ENCODE measurements around the gene RHBDL3.
A peak's percentile ranks its signal among the peaks of the same experiment; 100 is the strongest.

RHBDL3 gene

GRCh38 chr17:32320847-32321246 is 55.2 kb downstream of the RHBDL3 start:
- H3K27ac ChIP-seq: no peak overlapping the region
- H3K9ac ChIP-seq: no peak overlapping the region
- no peak overlapping the region for H3K4me3 ChIP-seq (ENCODE audit: low read depth, low read length)
- H2AFZ ChIP-seq: no peak overlapping the region
- H3K79me2 ChIP-seq: no peaks in the 10 kb centered on the region
- no peak for TF ChIP-seq CTCF (IDR thresholded peaks at IDR 0.05)
- H3K36me3 ChIP-seq (ENCODE audit: control insufficient read depth, insufficient read depth, low read length): no peaks in the 10 kb centered on the region
- H3K4me1 ChIP-seq: no peaks in the 10 kb centered on the region
- no peaks in the 10 kb centered on the region for H3K27me3 ChIP-seq (ENCODE audit: control insufficient read depth, insufficient read depth, low read length)
- H3K9me3 ChIP-seq (ENCODE audit: control insufficient read depth, low read length): no peaks in the 10 kb centered on the region
- H3K4me2 ChIP-seq (ENCODE audit: low read length): no peak overlapping the region

GRCh38 chr17:32323046-32323445 is 57.4 kb downstream of the RHBDL3 start:
- no peak overlapping the region for H3K4me2 ChIP-seq (ENCODE audit: low read length)
- no peak overlapping the region for H2AFZ ChIP-seq
- H3K36me3 ChIP-seq (ENCODE audit: control insufficient read depth, insufficient read depth, low read length): no peaks in the 10 kb centered on the region
- H3K4me3 ChIP-seq (ENCODE audit: low read depth, low read length): no peak overlapping the region
- H3K79me2 ChIP-seq: no peaks in the 10 kb centered on the region
- no peaks in the 10 kb centered on the region for H3K4me1 ChIP-seq
- H3K27ac ChIP-seq: no peak overlapping the region
- H3K9me3 ChIP-seq (ENCODE audit: control insufficient read depth, low read length): no peaks in the 10 kb centered on the region
- TF ChIP-seq CTCF (IDR thresholded peaks at IDR 0.05): no peak
- H3K9ac ChIP-seq: no peak overlapping the region
- H3K27me3 ChIP-seq (ENCODE audit: control insufficient read depth, insufficient read depth, low read length): no peaks in the 10 kb centered on the region

GRCh38 chr17:32323811-32324491 is 58.3 kb downstream of the RHBDL3 start:
- H2AFZ ChIP-seq: no peak overlapping the region
- H3K36me3 ChIP-seq (ENCODE audit: control insufficient read depth, insufficient read depth, low read length): no peaks in the 10 kb centered on the region
- H3K4me1 ChIP-seq: no peaks in the 10 kb centered on the region
- no peak overlapping the region for H3K27ac ChIP-seq
- no peak overlapping the region for H3K9ac ChIP-seq
- H3K9me3 ChIP-seq (ENCODE audit: control insufficient read depth, low read length): no peaks in the 10 kb centered on the region
- no peaks in the 10 kb centered on the region for H3K27me3 ChIP-seq (ENCODE audit: control insufficient read depth, insufficient read depth, low read length)
- no peak overlapping the region for H3K4me2 ChIP-seq (ENCODE audit: low read length)
- TF ChIP-seq CTCF (IDR thresholded peaks at IDR 0.05): no peak
- H3K79me2 ChIP-seq: no peaks in the 10 kb centered on the region
- peak overlapping the region; percentile 5 for H3K4me3 ChIP-seq (ENCODE audit: low read depth, low read length)

GRCh38 chr17:32327911-32328310 is 62.3 kb downstream of the RHBDL3 start:
- Histone ChIP-seq H3K9me3 (ENCODE audit: control insufficient read depth, low read length) (no peaks in the 10 kb centered on the region), H3K4me3 (ENCODE audit: low read depth, low read length) (no peak overlapping the region), H3K9ac (no peak overlapping the region), H3K27ac (no peak overlapping the region), H2AFZ (no peak overlapping the region), H3K4me1 (no peaks in the 10 kb centered on the region), H3K36me3 (ENCODE audit: control insufficient read depth, insufficient read depth, low read length) (no peaks in the 10 kb centered on the region), H3K4me2 (ENCODE audit: low read length) (no peak overlapping the region), H3K27me3 (ENCODE audit: control insufficient read depth, insufficient read depth, low read length) (no peaks in the 10 kb centered on the region), H3K79me2 (no peaks in the 10 kb centered on the region)
- TF ChIP-seq CTCF (IDR thresholded peaks at IDR 0.05): no peak

GRCh38 chr17:32330147-32330546 is 64.5 kb downstream of the RHBDL3 start:
- no peak overlapping the region for H3K27ac ChIP-seq
- no peak overlapping the region for H3K9ac ChIP-seq
- H3K4me1 ChIP-seq: no peaks in the 10 kb centered on the region
- no peaks in the 10 kb centered on the region for H3K79me2 ChIP-seq
- no peaks in the 10 kb centered on the region for H3K27me3 ChIP-seq (ENCODE audit: control insufficient read depth, insufficient read depth, low read length)
- no peak overlapping the region for H3K4me2 ChIP-seq (ENCODE audit: low read length)
- no peak overlapping the region for H2AFZ ChIP-seq
- H3K9me3 ChIP-seq (ENCODE audit: control insufficient read depth, low read length): no peaks in the 10 kb centered on the region
- H3K4me3 ChIP-seq (ENCODE audit: low read depth, low read length): no peak overlapping the region
- H3K36me3 ChIP-seq (ENCODE audit: control insufficient read depth, insufficient read depth, low read length): no peaks in the 10 kb centered on the region
- no peak for TF ChIP-seq CTCF (IDR thresholded peaks at IDR 0.05)

All from parathyroid adenoma (tissue), 2 donors.